ENCODE measurements around the gene RIC8B. TPM values are rescaled to one million over a fixed set of nuclear protein-coding genes. Genes with fewer than 3 reads are reported as not detected.

RIC8B gene
- total RNA-seq, 1 donor from 2014 or later: 33.8 TPM

DNA sequence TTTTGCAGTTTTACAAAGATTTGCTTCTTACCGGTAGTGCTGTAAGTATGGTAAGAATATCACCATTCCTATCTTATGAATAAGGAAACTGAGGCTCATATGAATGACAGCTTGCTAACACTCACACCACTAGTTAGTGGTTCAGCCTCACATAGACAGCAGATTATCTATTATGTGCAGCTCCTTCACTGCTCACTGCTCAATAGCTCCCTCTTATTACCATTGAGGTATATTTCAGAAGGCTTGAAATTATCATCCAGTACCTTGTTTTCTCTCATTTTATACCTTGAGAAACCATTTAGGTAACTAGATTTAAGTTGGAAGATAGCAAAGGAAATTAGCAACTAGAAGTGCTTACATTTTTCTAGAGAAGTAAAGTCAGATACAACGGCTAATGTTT lies 15.5 kb downstream of the RIC8B start:
- Mint-ChIP-seq H3K4me3 (no peak overlapping the region), H3K27ac (ENCODE audit: unreplicated experiment) (no peak overlapping the region), H3K27me3 (ENCODE audit: low read depth) (no peaks in the 10 kb centered on the region), H3K4me1 (peaks cover 6% of the 10 kb centered on the region), H3K9me3 (peaks cover 7% of the 10 kb centered on the region), H3K36me3 (ENCODE audit: low read depth) (peaks cover 55% of the 10 kb centered on the region)
- TF ChIP-seq, protein P1, sequence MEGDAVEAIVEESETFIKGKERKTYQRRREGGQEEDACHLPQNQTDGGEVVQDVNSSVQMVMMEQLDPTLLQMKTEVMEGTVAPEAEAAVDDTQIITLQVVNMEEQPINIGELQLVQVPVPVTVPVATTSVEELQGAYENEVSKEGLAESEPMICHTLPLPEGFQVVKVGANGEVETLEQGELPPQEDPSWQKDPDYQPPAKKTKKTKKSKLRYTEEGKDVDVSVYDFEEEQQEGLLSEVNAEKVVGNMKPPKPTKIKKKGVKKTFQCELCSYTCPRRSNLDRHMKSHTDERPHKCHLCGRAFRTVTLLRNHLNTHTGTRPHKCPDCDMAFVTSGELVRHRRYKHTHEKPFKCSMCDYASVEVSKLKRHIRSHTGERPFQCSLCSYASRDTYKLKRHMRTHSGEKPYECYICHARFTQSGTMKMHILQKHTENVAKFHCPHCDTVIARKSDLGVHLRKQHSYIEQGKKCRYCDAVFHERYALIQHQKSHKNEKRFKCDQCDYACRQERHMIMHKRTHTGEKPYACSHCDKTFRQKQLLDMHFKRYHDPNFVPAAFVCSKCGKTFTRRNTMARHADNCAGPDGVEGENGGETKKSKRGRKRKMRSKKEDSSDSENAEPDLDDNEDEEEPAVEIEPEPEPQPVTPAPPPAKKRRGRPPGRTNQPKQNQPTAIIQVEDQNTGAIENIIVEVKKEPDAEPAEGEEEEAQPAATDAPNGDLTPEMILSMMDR (conservative IDR thresholded peaks at IDR 0.05): no peak
- no peak for DNase-seq (ENCODE audit: low read depth, low spot score)

DNA sequence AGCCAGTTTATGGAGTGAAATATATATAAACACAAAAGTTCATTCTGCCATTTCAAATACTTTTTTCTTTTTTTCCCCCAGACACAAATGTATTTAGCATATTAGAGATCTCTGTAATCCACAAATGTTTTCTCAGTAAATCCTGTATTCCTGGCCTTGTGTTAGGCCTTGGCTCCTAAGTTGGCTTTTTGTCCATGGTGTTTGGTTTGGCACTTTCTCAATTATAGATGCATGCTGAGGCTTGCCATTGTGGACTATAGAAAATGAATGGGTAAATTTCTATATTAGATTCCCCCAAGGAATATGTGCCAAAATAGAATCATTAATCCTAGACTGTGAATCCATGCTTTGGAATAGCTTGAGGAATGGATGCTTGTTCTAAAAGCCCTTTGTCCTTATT lies 17.0 kb downstream of the RIC8B start:
- Mint-ChIP-seq H3K4me3 (no peak overlapping the region), H3K36me3 (ENCODE audit: low read depth) (peaks cover 59% of the 10 kb centered on the region), H3K27me3 (ENCODE audit: low read depth) (no peaks in the 10 kb centered on the region), H3K4me1 (peaks cover 6% of the 10 kb centered on the region), H3K9me3 (peaks cover 7% of the 10 kb centered on the region), H3K27ac (ENCODE audit: unreplicated experiment) (no peak overlapping the region)
- no peak for DNase-seq (ENCODE audit: low read depth, low spot score)
- TF ChIP-seq, protein P1 (conservative IDR thresholded peaks at IDR 0.05): no peak

DNA sequence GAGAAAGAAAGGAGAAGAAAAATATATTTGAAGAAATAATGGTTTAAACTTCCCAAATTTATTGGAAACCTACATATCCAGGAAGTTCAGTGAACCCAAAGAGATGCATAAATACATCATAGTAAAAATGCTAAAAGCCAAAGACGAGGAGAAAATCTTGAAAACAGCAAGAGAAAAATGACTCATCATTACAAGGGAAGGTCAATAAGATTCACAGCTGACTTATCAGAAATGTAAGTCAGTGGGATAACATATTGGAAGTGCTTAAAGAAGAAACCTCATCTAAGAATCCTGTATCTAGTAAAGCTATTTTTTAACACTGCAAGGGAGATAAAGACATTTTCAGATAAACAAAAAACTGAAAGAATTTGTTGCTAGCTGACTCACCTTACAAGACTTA lies 19.9 kb downstream of the RIC8B start:
- no peaks in the 10 kb centered on the region for H3K27me3 Mint-ChIP-seq (ENCODE audit: low read depth)
- DNase-seq (ENCODE audit: low read depth, low spot score): no peak
- no peak overlapping the region for H3K27ac Mint-ChIP-seq (ENCODE audit: unreplicated experiment)
- peaks cover 5% of the 10 kb centered on the region for H3K9me3 Mint-ChIP-seq
- TF ChIP-seq, protein P1 (conservative IDR thresholded peaks at IDR 0.05): no peak
- peaks cover 41% of the 10 kb centered on the region for H3K36me3 Mint-ChIP-seq (ENCODE audit: low read depth)
- H3K4me1 Mint-ChIP-seq: peaks cover 6% of the 10 kb centered on the region
- no peak overlapping the region for H3K4me3 Mint-ChIP-seq

DNA sequence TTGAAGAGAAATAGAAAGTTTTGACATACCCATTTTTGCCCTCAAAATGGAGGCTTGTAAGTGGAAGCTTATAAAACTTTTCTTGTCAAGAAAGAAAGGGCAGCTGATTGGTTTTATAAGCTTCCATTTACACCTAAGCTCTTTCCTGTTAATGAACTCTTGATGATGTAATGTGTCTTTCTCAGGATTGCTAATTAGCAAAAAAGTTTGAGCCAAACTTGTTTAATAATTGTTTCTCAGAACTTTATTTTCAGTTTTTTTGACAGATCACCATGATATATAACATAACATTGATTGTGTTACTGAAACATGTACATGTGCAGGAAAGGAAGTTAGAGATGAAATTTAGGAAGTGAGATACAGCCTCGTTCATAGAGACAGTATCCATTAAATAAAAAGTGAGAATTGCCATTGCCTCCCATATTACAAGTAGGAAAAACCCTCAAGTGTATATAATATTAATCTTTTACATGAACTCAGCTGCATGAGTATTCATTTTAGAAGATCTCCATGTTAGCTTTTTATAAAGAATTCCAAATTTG lies 26.8 kb downstream of the RIC8B start:
- TF ChIP-seq, protein P1 (conservative IDR thresholded peaks at IDR 0.05): no peak
- no peak for DNase-seq (ENCODE audit: low read depth, low spot score)
- H3K9me3 Mint-ChIP-seq: no peaks in the 10 kb centered on the region
- peaks cover 14% of the 10 kb centered on the region for H3K36me3 Mint-ChIP-seq (ENCODE audit: low read depth)
- no peaks in the 10 kb centered on the region for H3K4me1 Mint-ChIP-seq
- no peaks in the 10 kb centered on the region for H3K27me3 Mint-ChIP-seq (ENCODE audit: low read depth)
- no peak overlapping the region for H3K4me3 Mint-ChIP-seq
- H3K27ac Mint-ChIP-seq (ENCODE audit: unreplicated experiment): no peak overlapping the region

DNA sequence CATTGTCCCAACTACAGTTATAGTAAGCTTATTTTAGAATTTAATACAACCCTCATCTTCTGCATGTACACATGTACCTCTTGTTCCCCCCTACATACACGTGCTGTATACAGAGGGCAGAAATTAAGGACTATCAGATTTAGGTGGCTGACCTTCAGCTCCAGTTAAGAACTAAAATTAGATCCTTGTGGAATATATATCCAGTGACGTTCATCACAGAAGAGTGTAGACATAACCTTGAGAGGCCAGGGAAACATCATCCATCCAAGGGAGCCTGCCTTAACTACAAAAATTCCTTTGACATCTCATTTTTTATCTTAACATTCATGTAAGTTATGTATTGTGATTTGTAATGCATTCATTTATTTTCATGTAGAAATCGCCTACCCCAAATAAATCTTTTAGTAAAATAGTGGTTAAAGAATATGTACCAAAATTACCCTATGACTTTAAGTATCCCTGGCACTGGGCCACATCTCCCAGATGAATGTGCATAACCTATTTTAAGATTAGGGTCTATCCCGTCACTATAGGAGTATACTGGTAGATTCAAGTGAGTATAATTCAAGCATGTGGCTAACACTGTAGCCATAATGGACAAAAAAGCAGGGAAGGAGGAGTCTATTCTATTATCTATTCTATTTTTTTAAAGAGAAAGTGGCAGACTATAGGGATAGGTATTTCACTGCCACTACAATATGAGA lies 27.5 kb downstream of the RIC8B start:
- Mint-ChIP-seq H3K27ac (ENCODE audit: unreplicated experiment) (no peak overlapping the region), H3K27me3 (ENCODE audit: low read depth) (no peaks in the 10 kb centered on the region), H3K9me3 (no peaks in the 10 kb centered on the region), H3K4me1 (no peaks in the 10 kb centered on the region), H3K36me3 (ENCODE audit: low read depth) (peaks cover 16% of the 10 kb centered on the region), H3K4me3 (no peak overlapping the region)
- DNase-seq (ENCODE audit: low read depth, low spot score): no peak
- TF ChIP-seq, protein P1 (conservative IDR thresholded peaks at IDR 0.05): no peak

All from neural crest cell (in vitro differentiated cells).